Caco-2 (cell line): Measurements from ENCODE around the gene ASTE1. TPM values are rescaled to one million over a fixed set of nuclear protein-coding genes. Genes with fewer than 3 reads are reported as not detected.
"Not testable (repeated sequence)": the region's sequence is repeated elsewhere in the genome, so short reads cannot be mapped to it uniquely, and the experiment has no call there.

ENCODE experiments used
- BruUV-seq: library from RNA; stranded (reverse); fragments of 400-500 nt; replicated peaks from 2 replicates; lab custom pipeline; 2021; lab: Mats Ljungman, UMichigan
- CTCF ChIA-PET: fragments of 300-600 bp; sonication (Branson Sonifier 250); formaldehyde crosslinking; loops from one replicate; lab custom pipeline; 2022; ENCODE audit warnings: antibody characterized with exemption; lab: Charles Lee
- POLR2A ChIA-PET: fragments of 300-600 bp; sonication (Branson Sonifier 250); formaldehyde crosslinking; loops from one replicate; lab custom pipeline; 2022; ENCODE audit warnings: antibody characterized with exemption; lab: Charles Lee
- DNase-seq, 2 experiments: peaks; one replicate each; pipeline versions ENCODE4 v3.0.0 to v3.0.0-alpha.2; 2020 to 2022
- H3K27me3 ChIP-seq: replicated peaks from 2 replicates; pipeline ENCODE4 v1.6.0; 2011; ENCODE audit warnings: low read length; ENCODE audit not compliant: control insufficient read depth, insufficient read depth
- H3K36me3 ChIP-seq: 2 replicates; pipeline ENCODE4 v1.5.1; 2011; ENCODE audit warnings: low read length; ENCODE audit not compliant: control insufficient read depth, insufficient read depth
- H3K4me1 ChIP-seq: fragments of 250-450 bp; sonication (Bioruptor Pico); 2 replicates; pipeline ENCODE4 v1.5.1; 2020; ENCODE audit warnings: mild to moderate bottlenecking
- H3K4me3 ChIP-seq: 2 replicates; pipeline ENCODE4 v1.5.1; 2011; ENCODE audit warnings: low read depth, mild to moderate bottlenecking, control low read depth, low read length
- H3K9me3 ChIP-seq: fragments of 250-450 bp; sonication (Bioruptor Pico); 2 replicates; pipeline ENCODE4 v1.5.1; 2020; ENCODE audit warnings: mild to moderate bottlenecking, moderate library complexity
- H3K27ac Mint-ChIP-seq: one replicate; pipeline ENCODE4 v1.8.0; 2022; ENCODE audit warnings: mixed read lengths; ENCODE audit not compliant: unreplicated experiment
- H3K27me3 Mint-ChIP-seq: one replicate; pipeline ENCODE4 v1.8.0; 2022; ENCODE audit warnings: mixed read lengths; ENCODE audit not compliant: insufficient read depth, unreplicated experiment
- H3K36me3 Mint-ChIP-seq: one replicate; pipeline ENCODE4 v1.8.0; 2022; ENCODE audit warnings: mild to moderate bottlenecking, mixed read lengths; ENCODE audit not compliant: insufficient read depth, unreplicated experiment
- H3K4me1 Mint-ChIP-seq: one replicate; pipeline ENCODE4 v1.8.0; 2022; ENCODE audit warnings: low read depth, mixed read lengths; ENCODE audit not compliant: unreplicated experiment
- H3K4me3 Mint-ChIP-seq: one replicate; pipeline ENCODE4 v1.8.0; 2022; ENCODE audit warnings: mild to moderate bottlenecking, moderate library complexity, mixed read lengths; ENCODE audit not compliant: unreplicated experiment
- H3K9me3 Mint-ChIP-seq: one replicate; pipeline ENCODE4 v1.8.0; 2022; ENCODE audit warnings: mixed read lengths; ENCODE audit not compliant: unreplicated experiment
- CTCF ChIP-seq, 2 experiments: fragments of 200-600 bp in 1 of 2; IDR thresholded peaks; 1 replicate in 1 of 2; 2 replicates in 1 of 2; pipeline versions ENCODE4 v1.5.1 to v1.8.0; 2011 to 2022; ENCODE audit warnings: antibody characterized with exemption in 1 of 2, control low read depth in 1 of 2, inconsistent platforms in 1 of 2, low read depth in 1 of 2, low read length in 1 of 2, mild to moderate bottlenecking in 1 of 2, moderate library complexity in 1 of 2; ENCODE audit not compliant: insufficient read depth in 1 of 2, severe bottlenecking in 1 of 2, unreplicated experiment in 1 of 2
- intact Hi-C: fragments of 100-400 bp; cut with micrococcal nuclease; formaldehyde crosslinking; loops from one replicate; pipeline ENCODE4 v1.10.0; 2022; ENCODE audit not compliant: unreplicated experiment
- total RNA-seq: library from RNA; stranded (reverse); gene quantifications from 2 replicates; pipeline ENCODE4 v1.2.3, GENCODE V29; 2022

Gene ASTE1
- total RNA-seq, 1 experiment from 2014 or later = 11.0 TPM

GRCh38 chr3:131047582-131047981, 21.0 kb upstream of the ASTE1 start:
- H3K4me1 ChIP-seq = no peaks in the 10 kb centered on the region
- Mint-ChIP-seq H3K27ac (peak overlapping the region; percentile 67), H3K4me3 (peak overlapping the region; percentile 65), H3K9me3 (peaks cover 14% of the 10 kb centered on the region), H3K4me1 (peaks cover 10% of the 10 kb centered on the region), H3K27me3 (no peaks in the 10 kb centered on the region), H3K36me3 (no peaks in the 10 kb centered on the region)
- peak overlapping the region; percentile 11; the same call in 1 of the 2 replicates for H3K4me3 ChIP-seq
- H3K36me3 ChIP-seq = no peaks in the 10 kb centered on the region
- DNase-seq = peak in 1 of 2 experiments; percentile 39
- no peaks in the 10 kb centered on the region for H3K9me3 ChIP-seq
- intact Hi-C loops = no loop called here
- peak; percentile 15 to 26 for TF ChIP-seq CTCF (IDR thresholded peaks at IDR 0.05; ENCODE audit: insufficient read depth in 1 of 2, low read depth in 1 of 2, low read length in 1 of 2, severe bottlenecking in 1 of 2, unreplicated experiment in 1 of 2)
- ChIA-PET POLR2A (no interaction called here), CTCF (no interaction called here)
- H3K27me3 ChIP-seq = no peaks in the 10 kb centered on the region
- BruUV-seq = no TSS peak

GRCh38 chr3:131042271-131042985, 15.8 kb upstream of the ASTE1 start:
- POLR2A ChIA-PET, BruUV-seq, H3K36me3 ChIP-seq, H3K27ac Mint-ChIP-seq, DNase-seq, H3K4me3 Mint-ChIP-seq, H3K27me3 ChIP-seq, CTCF ChIA-PET, intact Hi-C loops, H3K36me3 Mint-ChIP-seq, H3K27me3 Mint-ChIP-seq, H3K4me3 ChIP-seq, H3K4me1 Mint-ChIP-seq, H3K4me1 ChIP-seq, H3K9me3 ChIP-seq: not testable (repeated sequence)
- H3K9me3 Mint-ChIP-seq = peaks cover 14% of the 10 kb centered on the region

- POLR2A ChIA-PET = no interaction called here
- no peak overlapping the region for H3K27ac Mint-ChIP-seq
- no peaks in the 10 kb centered on the region for H3K9me3 Mint-ChIP-seq
Measured at GRCh38 chr3:131038326-131038725, 11.7 kb upstream of the ASTE1 start.

More at GRCh38 chr3:131038326-131038725, 11.7 kb upstream of the ASTE1 start:
- CTCF ChIA-PET = no interaction called here
- intact Hi-C loops = loop anchor here (10.0 kb wide), 1 partner anchor 616 kb away; no protein-coding TSS in a partner anchor
- no peaks in the 10 kb centered on the region for H3K9me3 ChIP-seq
- H3K27me3 Mint-ChIP-seq = no peaks in the 10 kb centered on the region
- H3K36me3 ChIP-seq = no peaks in the 10 kb centered on the region
- H3K27me3 ChIP-seq = no peaks in the 10 kb centered on the region
- no TSS peak for BruUV-seq
- H3K4me3 ChIP-seq = no peak overlapping the region
- H3K4me1 ChIP-seq = no peaks in the 10 kb centered on the region; the same call in 1 of the 2 replicates
- no peak for TF ChIP-seq CTCF (IDR thresholded peaks at IDR 0.05; ENCODE audit: insufficient read depth in 1 of 2, low read depth in 1 of 2, low read length in 1 of 2, severe bottlenecking in 1 of 2, unreplicated experiment in 1 of 2)
- DNase-seq = no peak
- H3K4me1 Mint-ChIP-seq = peaks cover 6% of the 10 kb centered on the region
- no peaks in the 10 kb centered on the region for H3K36me3 Mint-ChIP-seq
- H3K4me3 Mint-ChIP-seq = no peak overlapping the region
